NB4 (cell line): Measurements from ENCODE around the gene ZNF423.

ENCODE experiments used
- DNase-seq: peaks from one replicate; pipeline ENCODE4 v3.0.0; 2010; ENCODE audit warnings: low read depth
- H3K4me3 ChIP-seq: one replicate; pipeline ENCODE4 v1.5.1; 2011; ENCODE audit warnings: mild to moderate bottlenecking, low read depth, low read length, moderate library complexity
- CTCF ChIP-seq: IDR thresholded peaks from one replicate; pipeline ENCODE4 v1.5.1; 2012; ENCODE audit warnings: low read depth, low read length
- MAX ChIP-seq: IDR thresholded peaks from 2 replicates; pipeline ENCODE4 v1.6.1; 2011; ENCODE audit warnings: low read depth, low read length
- MYC ChIP-seq: IDR thresholded peaks from 2 replicates; pipeline ENCODE4 v1.6.1; 2011; ENCODE audit warnings: low read depth, low read length
- POLR2A ChIP-seq: IDR thresholded peaks from 2 replicates; pipeline ENCODE4 v1.6.1; 2011; ENCODE audit warnings: mild to moderate bottlenecking; ENCODE audit not compliant: insufficient read length; ENCODE audit errors: extremely low read depth

Gene ZNF423

DNA sequence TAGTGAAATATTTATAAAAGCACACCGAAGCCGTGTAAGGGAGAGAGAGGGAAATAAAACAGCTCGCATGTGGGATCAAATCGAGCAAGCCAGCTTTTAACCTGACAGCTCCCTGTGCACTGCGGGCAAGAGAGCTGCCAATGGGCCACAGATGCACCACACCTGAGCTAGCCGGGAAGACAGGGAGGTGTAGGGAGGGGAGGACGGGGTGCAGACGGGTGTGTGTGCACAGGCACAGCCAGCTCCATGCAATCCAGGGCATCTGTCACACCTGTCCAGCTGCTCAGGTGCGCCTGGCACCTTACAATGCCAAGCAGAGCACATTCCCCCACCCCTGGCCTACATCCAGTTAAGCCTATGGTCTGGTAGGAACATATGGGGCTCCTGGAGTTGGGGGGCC, 412.3 kb downstream of the ZNF423 start:
- no peak for DNase-seq
- H3K4me3 ChIP-seq, result no peak overlapping the region
- no peak for TF ChIP-seq CTCF
- TF ChIP-seq MYC, result no peak
- no peak for TF ChIP-seq MAX
- no peak for TF ChIP-seq POLR2A

- H3K4me3 ChIP-seq, result no peak overlapping the region
- no peak for TF ChIP-seq MYC
- TF ChIP-seq CTCF, result no peak
- TF ChIP-seq MAX, result no peak
- no peak for TF ChIP-seq POLR2A
- no peak for DNase-seq
These were observed 413.1 kb downstream of the ZNF423 start for GRCh38 chr16:49442805-49443204.

GRCh38 chr16:49441366-49441780, 414.5 kb downstream of the ZNF423 start:
- no peak for TF ChIP-seq MAX
- TF ChIP-seq MYC, result no peak
- TF ChIP-seq CTCF, result no peak
- no peak for TF ChIP-seq POLR2A
- H3K4me3 ChIP-seq, result no peak overlapping the region
- DNase-seq, result peak; percentile 36

GRCh38 chr16:49440156-49441065, 415.5 kb downstream of the ZNF423 start:
- TF ChIP-seq CTCF (no peak), POLR2A (no peak), MYC (no peak), MAX (no peak)
- H3K4me3 ChIP-seq, result no peak overlapping the region
- DNase-seq, result no peak

GRCh38 chr16:49439676-49440075, 416.2 kb downstream of the ZNF423 start:
- H3K4me3 ChIP-seq, result no peak overlapping the region
- DNase-seq, result no peak
- TF ChIP-seq MYC (no peak), POLR2A (no peak), MAX (no peak), CTCF (no peak)
